GM13977 (cell line): Measurements from ENCODE around the gene PDCD4.

Experiments
- DNase-seq: peaks from one replicate; pipeline ENCODE4 v3.0.0; 2012; ENCODE audit warnings: low spot score
- CTCF ChIP-seq: IDR thresholded peaks from 2 replicates; pipeline ENCODE4 v1.5.1; 2012; ENCODE audit warnings: mild to moderate bottlenecking, control low read depth; ENCODE audit not compliant: insufficient read depth; ENCODE audit errors: extremely low read depth, missing control alignments
- in situ Hi-C: fragments of 300-500 bp; cut with MboI; formaldehyde crosslinking; loops from one replicate; pipeline ENCODE4 v1.12.0; 2022; ENCODE audit warnings: low sequenced_read_pairs, low pct_unique_long_range_greater_than_20kb, mixed read lengths, inconsistent platforms; ENCODE audit not compliant: unreplicated experiment

The PDCD4 gene

GRCh38 chr10:110827410-110827809, 44.3 kb upstream of the PDCD4 start:
- no peak for DNase-seq
- in situ Hi-C loops, result no loop called here

GRCh38 chr10:110827875-110828274, 43.9 kb upstream of the PDCD4 start:
- in situ Hi-C loops, result no loop called here
- no peak for DNase-seq
- TF ChIP-seq CTCF, result no peak

More at GRCh38 chr10:110827410-110827809, 44.3 kb upstream of the PDCD4 start:
- no peak for TF ChIP-seq CTCF

- DNase-seq, result no peak
- TF ChIP-seq CTCF, result no peak
- in situ Hi-C loops, result no loop called here
Measured at GRCh38 chr10:110828525-110828924, 43.2 kb upstream of the PDCD4 start.

- in situ Hi-C loops, result no loop called here
- no peak for DNase-seq
- no peak for TF ChIP-seq CTCF
Measured at GRCh38 chr10:110829721-110830410, 41.9 kb upstream of the PDCD4 start.

GRCh38 chr10:110833234-110833940, 38.3 kb upstream of the PDCD4 start:
- no peak for TF ChIP-seq CTCF
- no peak for DNase-seq
- in situ Hi-C loops, result no loop called here

- no peak for TF ChIP-seq CTCF
- no peak for DNase-seq
- in situ Hi-C loops, result no loop called here
Measured at GRCh38 chr10:110833941-110834628, 37.6 kb upstream of the PDCD4 start.
